ENCODE results near the gene DAG1. TPM values are rescaled to one million over a fixed set of nuclear protein-coding genes. Genes with fewer than 3 reads are reported as not detected.

DAG1 gene
- total RNA-seq, 1 experiment from 2014 or later = 226 TPM

GRCh38 chr3:49453621-49454020 is 16.4 kb upstream of the DAG1 start:
- H3K4me1 Mint-ChIP-seq (ENCODE audit: low read depth, unreplicated experiment) = peaks cover 17% of the 10 kb centered on the region
- no TSS peak for BruUV-seq (replicated peaks)
- DNase-seq = no peak
- no peaks in the 10 kb centered on the region for H3K27me3 Mint-ChIP-seq (ENCODE audit: unreplicated experiment)
- H3K36me3 Mint-ChIP-seq (ENCODE audit: insufficient read depth, unreplicated experiment) = no peaks in the 10 kb centered on the region
- H3K4me3 Mint-ChIP-seq (ENCODE audit: low read depth, unreplicated experiment) = no peak overlapping the region
- TF ChIP-seq CTCF (IDR thresholded peaks at IDR 0.05; ENCODE audit: unreplicated experiment) = no peak
- CTCF ChIA-PET = interaction anchor here (0.7 kb wide), 1 partner anchor 349 kb away, joined by 3 read pairs; no protein-coding TSS in a partner anchor
- H3K27ac Mint-ChIP-seq (ENCODE audit: unreplicated experiment) = no peak overlapping the region
- no peaks in the 10 kb centered on the region for H3K9me3 Mint-ChIP-seq (ENCODE audit: low read depth, unreplicated experiment)
- intact Hi-C loops (cut with micrococcal nuclease; ENCODE audit: unreplicated experiment) = loop anchor here (2.0 kb wide), 1 partner anchor 217 kb away; no protein-coding TSS in a partner anchor

DNA sequence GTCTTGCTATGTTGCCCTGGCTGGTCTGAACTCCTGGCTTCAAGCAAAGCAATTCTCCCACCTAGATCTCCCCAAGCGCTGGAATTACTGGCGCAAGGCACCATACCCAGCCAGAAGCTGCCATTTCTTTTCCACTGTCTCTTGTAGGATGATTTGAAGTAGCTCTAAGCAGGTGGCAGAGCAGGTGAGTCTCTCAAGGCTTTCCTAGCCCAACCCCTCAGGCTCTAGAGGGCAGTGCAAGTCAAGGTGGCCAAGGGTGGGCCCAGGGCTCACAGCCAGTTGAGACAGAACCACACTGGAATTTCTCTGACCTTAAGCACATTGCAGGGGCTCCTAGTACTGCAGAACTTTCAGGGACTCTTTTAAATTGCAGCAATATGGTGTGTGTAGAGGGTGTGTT is 15.6 kb upstream of the DAG1 start:
- H3K9me3 Mint-ChIP-seq (ENCODE audit: low read depth, unreplicated experiment) = no peaks in the 10 kb centered on the region

GRCh38 chr3:49454898-49455681 is 15.0 kb upstream of the DAG1 start:
- peaks cover 17% of the 10 kb centered on the region for H3K4me1 Mint-ChIP-seq (ENCODE audit: low read depth, unreplicated experiment)
- intact Hi-C loops (cut with micrococcal nuclease; ENCODE audit: unreplicated experiment) = loop anchor here (2.0 kb wide), 1 partner anchor 216 kb away; no protein-coding TSS in a partner anchor
- no peaks in the 10 kb centered on the region for H3K27me3 Mint-ChIP-seq (ENCODE audit: unreplicated experiment)
- no peaks in the 10 kb centered on the region for H3K9me3 Mint-ChIP-seq (ENCODE audit: low read depth, unreplicated experiment)
- peak overlapping the region; percentile 47 for H3K27ac Mint-ChIP-seq (ENCODE audit: unreplicated experiment)
- CTCF ChIA-PET = interaction anchor here (0.7 to 2.0 kb wide), 8 partner anchors 15 to 948 kb away, joined by 3 to 14 read pairs (median 4); partner anchors contain the start of gene USP4
- H3K36me3 Mint-ChIP-seq (ENCODE audit: insufficient read depth, unreplicated experiment) = no peaks in the 10 kb centered on the region
- no peak overlapping the region for H3K4me3 Mint-ChIP-seq (ENCODE audit: low read depth, unreplicated experiment)
- TF ChIP-seq CTCF (IDR thresholded peaks at IDR 0.05; ENCODE audit: unreplicated experiment) = no peak
- BruUV-seq (replicated peaks) = no TSS peak
- DNase-seq = no peak

More for the DNA sequence above, 15.6 kb upstream of the DAG1 start:
- no peaks in the 10 kb centered on the region for H3K36me3 Mint-ChIP-seq (ENCODE audit: insufficient read depth, unreplicated experiment)
- H3K27me3 Mint-ChIP-seq (ENCODE audit: unreplicated experiment) = no peaks in the 10 kb centered on the region
- H3K4me3 Mint-ChIP-seq (ENCODE audit: low read depth, unreplicated experiment) = no peak overlapping the region
- peak; percentile 75 for DNase-seq
- BruUV-seq (replicated peaks) = no TSS peak
- intact Hi-C loops (cut with micrococcal nuclease; ENCODE audit: unreplicated experiment) = loop anchor here (2.0 kb wide), 1 partner anchor 216 kb away; no protein-coding TSS in a partner anchor
- TF ChIP-seq CTCF (IDR thresholded peaks at IDR 0.05; ENCODE audit: unreplicated experiment) = peak; percentile 24
- no peak overlapping the region for H3K27ac Mint-ChIP-seq (ENCODE audit: unreplicated experiment)
- peaks cover 17% of the 10 kb centered on the region for H3K4me1 Mint-ChIP-seq (ENCODE audit: low read depth, unreplicated experiment)
- CTCF ChIA-PET = interaction anchor here (0.5 to 2.0 kb wide), 13 partner anchors 11 to 947 kb away, joined by 3 to 14 read pairs (median 3); partner anchors contain the start of gene USP4

- CTCF ChIA-PET = interaction anchor here (0.7 to 1.3 kb wide), 3 partner anchors 10 to 469 kb away, joined by 3 to 4 read pairs (median 3); no protein-coding TSS in a partner anchor
- no peak for TF ChIP-seq CTCF (IDR thresholded peaks at IDR 0.05; ENCODE audit: unreplicated experiment)
These were observed 13.6 kb upstream of the DAG1 start for GRCh38 chr3:49456466-49456865.

More at GRCh38 chr3:49456466-49456865, 13.6 kb upstream of the DAG1 start:
- BruUV-seq (replicated peaks) = no TSS peak
- no peaks in the 10 kb centered on the region for H3K27me3 Mint-ChIP-seq (ENCODE audit: unreplicated experiment)
- H3K9me3 Mint-ChIP-seq (ENCODE audit: low read depth, unreplicated experiment) = no peaks in the 10 kb centered on the region
- intact Hi-C loops (cut with micrococcal nuclease; ENCODE audit: unreplicated experiment) = no loop called here
- H3K36me3 Mint-ChIP-seq (ENCODE audit: insufficient read depth, unreplicated experiment) = no peaks in the 10 kb centered on the region
- no peak overlapping the region for H3K4me3 Mint-ChIP-seq (ENCODE audit: low read depth, unreplicated experiment)
- H3K27ac Mint-ChIP-seq (ENCODE audit: unreplicated experiment) = no peak overlapping the region
- no peak for DNase-seq
- peaks cover 29% of the 10 kb centered on the region for H3K4me1 Mint-ChIP-seq (ENCODE audit: low read depth, unreplicated experiment)

All from Calu3 (cell line).